HUES48 (cell line): Measurements from ENCODE around the gene G0S2.

ENCODE experiments used
- H3K27ac ChIP-seq: one replicate; pipeline ENCODE4 v1.7.0; 2013; ENCODE audit warnings: low read depth, low read length, inconsistent platforms
- H3K27me3 ChIP-seq: 2 replicates; pipeline ENCODE4 v1.6.1; 2013; ENCODE audit warnings: mild to moderate bottlenecking, low read length; ENCODE audit not compliant: control insufficient read depth, insufficient read depth
- H3K36me3 ChIP-seq: 2 replicates; pipeline ENCODE4 v1.6.1; 2013; ENCODE audit warnings: low read length; ENCODE audit not compliant: control insufficient read depth, insufficient read depth
- H3K4me1 ChIP-seq: 2 replicates; pipeline ENCODE4 v1.6.1; 2013; ENCODE audit warnings: mild to moderate bottlenecking, low read length; ENCODE audit not compliant: control insufficient read depth, insufficient read depth
- H3K4me3 ChIP-seq: 2 replicates; pipeline ENCODE4 v1.5.1; 2013; ENCODE audit warnings: mild to moderate bottlenecking, low read depth, low read length
- H3K9ac ChIP-seq: 2 replicates; pipeline ENCODE4 v1.6.1; 2013; ENCODE audit warnings: mild to moderate bottlenecking, low read depth, low read length, moderate library complexity
- H3K9me3 ChIP-seq: 2 replicates; pipeline ENCODE4 v1.6.1; 2013; ENCODE audit warnings: low read length; ENCODE audit not compliant: control insufficient read depth, insufficient read depth

G0S2 gene, protein sequence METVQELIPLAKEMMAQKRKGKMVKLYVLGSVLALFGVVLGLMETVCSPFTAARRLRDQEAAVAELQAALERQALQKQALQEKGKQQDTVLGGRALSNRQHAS

GRCh38 chr1:209674957-209675564, at the start of gene G0S2:
G0S2 (plus strand) TSS chr1:209675412; CDS start chr1:209675685, 273 bp downstream.
- Histone ChIP-seq H3K27ac (no peak within 1 kb of the TSS), H3K27me3 (peaks cover 80% of the 10 kb centered on the region), H3K4me3 (peak within 1 kb of the TSS; percentile 76), H3K9ac (no peak within 1 kb of the TSS; the same call in 1 of the 2 replicates), H3K36me3 (no peaks in the 10 kb centered on the region), H3K4me1 (peaks cover 12% of the 10 kb centered on the region), H3K9me3 (no peaks in the 10 kb centered on the region)

GRCh38 chr1:209625791-209626285, 49.4 kb upstream of the G0S2 start:
- no peaks in the 10 kb centered on the region for H3K27me3 ChIP-seq
- H3K4me3 ChIP-seq = no peak overlapping the region
- no peaks in the 10 kb centered on the region for H3K9me3 ChIP-seq
- no peak overlapping the region for H3K9ac ChIP-seq
- no peaks in the 10 kb centered on the region for H3K36me3 ChIP-seq
- H3K4me1 ChIP-seq = peaks cover 17% of the 10 kb centered on the region
- no peak overlapping the region for H3K27ac ChIP-seq

DNA sequence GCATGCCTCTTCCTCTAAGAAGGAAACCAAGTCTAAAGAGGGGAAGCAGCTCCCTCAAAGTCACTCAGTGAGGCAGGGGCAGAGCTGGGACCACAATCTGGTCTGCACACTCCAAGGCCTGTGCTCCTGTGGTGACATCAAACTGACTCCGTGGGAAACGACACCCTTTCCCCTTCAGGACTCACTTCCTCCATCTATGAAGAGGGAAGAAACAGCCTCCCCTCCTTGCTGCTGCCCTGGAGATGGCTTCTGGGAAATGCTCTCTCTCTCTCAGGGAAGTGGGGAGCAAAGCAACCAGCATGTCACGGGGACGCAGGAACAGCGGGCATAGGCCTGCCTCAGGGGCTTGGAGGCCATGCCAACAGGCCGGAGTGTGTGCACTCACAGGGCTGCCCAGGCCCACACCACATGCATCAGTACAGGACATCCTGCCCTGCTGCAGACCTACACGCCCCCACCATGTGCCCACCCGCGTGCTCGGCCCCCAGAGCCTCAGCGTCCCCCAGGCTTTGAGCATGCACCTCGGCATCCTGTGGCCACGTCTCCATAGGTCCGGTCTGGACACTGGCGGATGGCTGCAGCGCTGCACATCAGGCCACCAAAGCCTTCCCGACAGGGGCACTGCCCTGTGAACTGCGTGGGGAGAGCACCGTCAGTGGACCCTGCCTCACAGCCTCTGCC, 48.7 kb upstream of the G0S2 start:
- no peak overlapping the region for H3K9ac ChIP-seq
- no peaks in the 10 kb centered on the region for H3K27me3 ChIP-seq
- H3K4me3 ChIP-seq = no peak overlapping the region
- H3K4me1 ChIP-seq = peaks cover 15% of the 10 kb centered on the region
- no peak overlapping the region for H3K27ac ChIP-seq
- no peaks in the 10 kb centered on the region for H3K36me3 ChIP-seq
- H3K9me3 ChIP-seq = no peaks in the 10 kb centered on the region

DNA sequence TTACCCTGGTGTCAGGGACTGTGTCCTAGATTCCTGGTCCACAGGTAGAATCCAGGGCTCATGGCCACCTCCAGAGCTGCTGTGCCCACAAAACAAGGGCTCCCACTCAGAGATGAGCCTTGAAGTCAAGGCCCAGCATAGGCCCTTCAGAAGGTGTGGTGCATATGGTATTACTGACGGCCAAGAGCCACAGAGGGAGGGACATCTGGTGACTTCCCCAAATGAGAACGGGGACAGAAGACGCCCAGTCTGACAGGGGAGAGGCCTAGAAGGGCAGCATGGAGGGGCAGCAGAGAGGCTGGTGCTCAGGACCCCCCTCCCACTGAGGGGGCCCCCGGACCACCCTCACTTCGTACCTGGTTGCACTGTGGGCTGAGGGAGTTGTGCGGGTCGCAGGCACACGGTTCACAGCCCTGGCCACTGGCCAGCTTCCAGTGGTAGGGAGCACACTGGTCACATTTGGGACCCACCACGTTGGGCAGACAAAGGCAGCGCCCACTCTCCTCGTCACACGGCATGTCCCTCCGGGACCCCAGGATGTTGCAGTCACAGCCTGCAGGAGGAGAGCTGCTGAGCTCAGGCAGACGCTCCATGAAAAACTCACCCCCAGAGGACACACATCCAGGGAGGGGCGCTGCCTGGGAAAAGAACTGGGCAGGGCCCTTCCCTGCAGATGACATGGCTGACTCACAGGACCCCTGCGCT, 48.0 kb upstream of the G0S2 start:
- peaks cover 15% of the 10 kb centered on the region for H3K4me1 ChIP-seq
- no peak overlapping the region for H3K4me3 ChIP-seq
- no peak overlapping the region for H3K9ac ChIP-seq
- H3K36me3 ChIP-seq = no peaks in the 10 kb centered on the region
- H3K9me3 ChIP-seq = no peaks in the 10 kb centered on the region
- H3K27ac ChIP-seq = no peak overlapping the region
- H3K27me3 ChIP-seq = no peaks in the 10 kb centered on the region

GRCh38 chr1:209627732-209628196, 47.4 kb upstream of the G0S2 start:
- Histone ChIP-seq H3K27me3 (no peaks in the 10 kb centered on the region), H3K4me3 (no peak overlapping the region), H3K36me3 (no peaks in the 10 kb centered on the region), H3K9me3 (no peaks in the 10 kb centered on the region), H3K27ac (no peak overlapping the region), H3K9ac (no peak overlapping the region), H3K4me1 (peaks cover 15% of the 10 kb centered on the region)

- H3K4me3 ChIP-seq = no peak overlapping the region
- H3K27me3 ChIP-seq = no peaks in the 10 kb centered on the region
- no peak overlapping the region for H3K9ac ChIP-seq
- peaks cover 15% of the 10 kb centered on the region for H3K4me1 ChIP-seq
- no peak overlapping the region for H3K27ac ChIP-seq
- no peaks in the 10 kb centered on the region for H3K36me3 ChIP-seq
- H3K9me3 ChIP-seq = no peaks in the 10 kb centered on the region
Measured at GRCh38 chr1:209628618-209629299, 46.5 kb upstream of the G0S2 start.

- Histone ChIP-seq H3K4me3 (no peak overlapping the region), H3K27me3 (no peaks in the 10 kb centered on the region), H3K27ac (no peak overlapping the region), H3K9ac (no peak overlapping the region), H3K9me3 (no peaks in the 10 kb centered on the region), H3K4me1 (peaks cover 15% of the 10 kb centered on the region), H3K36me3 (no peaks in the 10 kb centered on the region)
Measured at GRCh38 chr1:209629621-209630382, 45.4 kb upstream of the G0S2 start.

DNA sequence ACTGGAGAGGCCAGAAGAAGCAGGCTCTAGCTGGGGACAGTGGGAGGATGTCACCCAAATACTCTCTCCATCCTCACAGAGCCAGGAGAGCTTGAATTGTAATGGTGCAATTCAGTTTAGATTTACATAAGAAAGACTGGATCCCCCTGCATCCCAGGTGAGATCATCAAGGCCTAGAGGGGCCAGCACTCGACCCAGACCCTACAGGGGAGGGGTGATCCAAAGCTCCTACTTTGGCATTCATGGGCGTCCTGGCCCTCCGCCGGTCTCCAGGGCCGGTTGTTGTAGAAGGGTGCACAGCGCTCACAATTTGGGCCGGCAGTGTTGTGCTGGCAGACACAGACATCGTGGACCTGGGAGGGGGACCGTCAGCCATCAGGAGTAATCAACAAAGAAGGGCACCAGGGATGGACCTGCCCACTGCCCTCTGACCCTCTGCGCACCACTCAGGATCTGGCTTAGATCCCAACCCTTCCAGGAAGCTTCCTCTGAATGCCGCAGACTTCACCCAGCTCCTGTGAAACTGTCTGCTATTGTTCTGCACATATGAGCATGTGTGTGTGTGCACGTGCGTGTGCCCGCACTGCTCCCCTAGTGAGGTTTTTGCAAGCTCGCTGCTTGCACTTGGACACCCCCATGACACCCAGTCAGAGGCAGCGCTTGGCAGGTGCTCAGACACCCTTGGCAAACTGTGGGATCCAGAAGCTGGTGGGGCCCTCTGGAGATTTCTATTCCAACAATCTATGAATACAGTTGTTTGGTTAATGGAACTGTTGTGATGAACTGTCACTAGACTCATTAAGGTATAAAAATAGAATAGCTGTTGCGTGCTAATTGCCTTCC, 44.6 kb upstream of the G0S2 start:
- Histone ChIP-seq H3K27ac (no peak overlapping the region), H3K27me3 (no peaks in the 10 kb centered on the region), H3K4me3 (no peak overlapping the region), H3K9ac (no peak overlapping the region), H3K4me1 (peaks cover 15% of the 10 kb centered on the region), H3K36me3 (no peaks in the 10 kb centered on the region), H3K9me3 (no peaks in the 10 kb centered on the region)

- H3K9me3 ChIP-seq = no peaks in the 10 kb centered on the region
- no peaks in the 10 kb centered on the region for H3K36me3 ChIP-seq
- H3K4me3 ChIP-seq = no peak overlapping the region
- H3K27me3 ChIP-seq = no peaks in the 10 kb centered on the region
- H3K27ac ChIP-seq = no peak overlapping the region
- no peak overlapping the region for H3K9ac ChIP-seq
- H3K4me1 ChIP-seq = peaks cover 15% of the 10 kb centered on the region
Measured at GRCh38 chr1:209633335-209633997, 41.7 kb upstream of the G0S2 start.
